Measurements from ENCODE around the gene ZNF747.
"Not testable (repeated sequence)": the region's sequence is repeated elsewhere in the genome, so short reads cannot be mapped to it uniquely, and the experiment has no call there.

ZNF747 gene

DNA sequence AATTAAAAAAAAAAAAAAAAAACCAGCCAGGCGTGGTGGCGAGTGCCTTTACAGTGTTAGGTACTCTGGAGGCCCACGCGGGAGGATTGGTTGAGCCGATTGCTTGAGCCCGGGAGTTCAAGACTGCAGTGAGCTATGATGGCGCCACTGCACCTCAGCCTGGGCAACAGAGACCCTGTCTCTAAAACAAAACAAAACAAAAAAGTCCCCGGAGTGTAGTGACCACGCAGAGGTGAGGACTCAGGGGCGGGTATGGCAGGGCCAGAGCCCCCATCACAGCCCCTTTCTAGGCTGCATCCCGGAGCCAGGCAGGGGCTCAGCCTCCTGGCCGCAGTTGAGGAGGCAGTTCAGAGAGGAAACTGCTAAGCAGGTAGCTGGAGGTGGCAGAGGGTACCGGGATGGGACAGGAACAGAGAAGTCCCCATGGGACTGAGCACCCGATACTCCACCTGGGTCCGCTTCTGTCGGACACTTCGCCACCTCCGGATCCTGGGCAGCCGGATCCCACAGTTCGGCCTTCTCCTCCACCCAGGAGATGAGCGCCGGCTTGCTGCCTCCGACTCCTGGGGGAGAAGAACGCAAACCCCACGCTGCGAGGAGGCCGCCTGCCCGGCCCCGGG lies 800 bp downstream of the ZNF747 start:
- no peak for DNase-seq (ENCODE audit: low read depth)

DNA sequence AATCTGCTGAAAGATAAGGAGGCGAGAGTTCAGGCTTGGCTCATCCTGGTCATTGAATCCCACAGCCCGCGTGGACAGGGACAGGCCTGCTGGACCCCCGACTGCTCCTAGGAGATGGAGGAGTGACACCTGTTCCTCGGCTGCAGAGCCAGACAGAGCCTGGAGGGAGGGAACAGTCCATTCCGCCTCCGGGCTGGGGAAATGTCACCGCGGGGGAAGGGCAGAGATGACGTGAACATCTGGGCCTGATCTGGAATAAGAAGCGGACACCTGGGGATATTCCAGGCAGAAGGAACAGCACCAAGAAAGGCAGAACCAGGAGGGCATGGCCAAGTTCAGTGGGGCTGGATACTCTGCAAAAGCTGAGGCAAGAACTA lies 1.5 kb downstream of the ZNF747 start:
- no peak for DNase-seq (ENCODE audit: low read depth)

DNA sequence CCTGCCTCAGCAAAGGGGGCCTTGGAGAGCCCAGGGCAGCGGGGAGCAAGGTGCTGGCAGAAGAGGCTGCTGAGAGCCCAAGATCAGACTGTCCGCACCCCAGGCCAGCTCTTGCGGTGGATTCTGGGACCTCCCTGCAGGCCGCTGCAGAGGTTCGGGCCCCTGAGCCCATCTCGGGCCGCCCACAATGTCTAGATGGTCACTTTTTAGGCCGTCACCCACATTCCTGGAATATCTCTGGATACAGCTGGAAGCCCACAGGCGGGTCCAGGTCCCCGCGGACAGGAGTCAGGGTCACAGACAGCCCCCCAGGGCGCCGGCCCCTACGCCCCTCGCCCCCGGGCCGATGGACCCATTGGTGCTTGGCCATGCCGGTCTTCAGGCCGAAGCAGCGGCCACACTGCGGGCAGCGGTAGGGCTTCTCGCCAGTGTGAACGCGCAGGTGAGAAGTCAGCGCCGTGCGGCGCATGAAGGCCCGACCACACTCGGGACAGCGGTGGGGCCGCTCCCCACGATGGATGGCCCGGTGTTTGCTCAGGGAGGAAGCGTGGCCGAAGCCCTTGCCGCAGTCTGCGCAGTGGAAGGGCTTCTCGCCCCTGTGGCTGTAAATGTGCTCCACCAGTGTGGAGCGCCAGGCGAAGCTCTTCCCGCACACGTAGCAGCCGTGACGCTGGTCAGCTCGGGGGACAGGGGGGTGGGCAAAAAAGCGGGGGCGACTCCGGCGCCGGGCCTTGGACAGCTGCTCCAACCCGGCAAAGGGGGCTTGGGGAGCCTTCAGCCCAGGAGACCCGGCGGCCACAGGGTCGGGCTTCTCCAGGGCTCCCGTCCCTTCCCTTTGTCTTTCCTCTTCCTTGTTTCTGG lies 2.1 kb downstream of the ZNF747 start:
- no peak for DNase-seq (ENCODE audit: low read depth)

DNA sequence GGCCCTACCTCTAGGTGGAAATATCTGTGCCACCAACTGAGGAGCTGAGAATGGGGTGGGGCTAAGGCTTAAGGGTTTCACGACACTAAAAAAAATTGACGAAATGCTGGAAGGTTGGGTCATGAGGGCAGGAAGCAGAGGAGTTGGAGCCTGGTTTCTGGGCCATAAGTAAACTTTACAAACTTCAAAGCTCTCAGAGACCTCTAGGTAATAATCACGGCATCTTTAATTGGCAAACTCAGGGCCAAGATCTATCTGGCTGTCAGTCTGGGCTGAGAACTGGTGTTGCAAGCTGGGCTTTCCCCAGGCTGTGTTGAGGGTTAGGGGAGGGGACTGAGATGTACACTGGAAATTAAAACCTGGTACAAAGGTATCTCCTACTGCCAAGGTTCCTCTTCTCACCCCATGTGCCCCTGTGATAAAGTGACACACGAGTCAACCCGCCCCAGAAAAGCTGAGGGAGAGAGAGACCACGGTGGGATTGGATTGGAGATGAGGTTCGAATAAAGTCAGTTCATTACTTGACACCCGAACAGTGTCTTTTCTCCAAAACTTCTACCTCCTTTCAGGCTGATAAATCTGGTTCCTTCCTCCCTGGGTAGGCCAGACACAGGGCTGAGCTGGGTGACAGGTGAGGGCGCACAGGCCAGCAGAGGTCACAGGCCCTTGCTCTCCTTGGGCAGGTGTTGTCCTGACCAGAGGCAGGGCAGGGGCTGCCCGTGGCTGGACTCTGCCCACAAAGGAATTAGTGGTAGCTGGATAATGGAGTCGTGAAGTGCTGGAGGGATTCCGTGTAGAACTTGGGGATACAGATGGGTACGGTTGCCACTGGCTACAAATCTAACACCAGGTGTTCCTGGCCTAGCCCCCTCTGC lies 4.3 kb downstream of the ZNF747 start:
- no peak for DNase-seq (ENCODE audit: low read depth)

DNA sequence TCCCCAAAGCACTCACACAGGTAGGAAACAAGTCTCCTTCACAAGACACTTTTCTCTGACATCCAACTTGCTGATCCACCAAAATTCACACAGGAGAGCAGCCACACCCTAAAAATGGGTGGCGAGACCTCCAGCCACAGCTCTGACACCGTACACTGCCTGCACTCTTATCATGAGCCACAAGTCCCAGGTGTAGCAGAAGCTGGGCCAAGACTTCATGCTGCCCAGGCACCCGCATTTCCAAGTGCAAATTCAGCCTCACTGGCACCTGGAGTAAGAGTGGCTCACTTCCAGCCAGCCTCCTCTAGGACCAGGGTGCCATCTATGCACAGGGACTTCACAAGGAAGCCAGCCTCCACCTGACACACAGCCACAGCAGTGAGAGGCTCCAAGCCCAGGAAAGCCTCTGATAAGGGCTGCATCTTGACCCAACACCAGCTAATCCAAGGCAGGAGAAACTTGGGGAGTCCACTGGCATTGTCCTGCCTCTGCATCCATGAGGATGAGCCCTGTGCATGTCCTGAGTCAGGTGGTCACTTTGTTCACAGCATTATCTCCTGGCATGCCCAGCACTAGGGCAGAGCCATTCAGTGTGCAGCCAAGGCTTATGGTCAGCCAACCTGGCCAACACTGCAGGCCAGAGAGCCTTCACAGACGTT lies 5.7 kb downstream of the ZNF747 start:
- no peak for DNase-seq (ENCODE audit: low read depth)

DNA sequence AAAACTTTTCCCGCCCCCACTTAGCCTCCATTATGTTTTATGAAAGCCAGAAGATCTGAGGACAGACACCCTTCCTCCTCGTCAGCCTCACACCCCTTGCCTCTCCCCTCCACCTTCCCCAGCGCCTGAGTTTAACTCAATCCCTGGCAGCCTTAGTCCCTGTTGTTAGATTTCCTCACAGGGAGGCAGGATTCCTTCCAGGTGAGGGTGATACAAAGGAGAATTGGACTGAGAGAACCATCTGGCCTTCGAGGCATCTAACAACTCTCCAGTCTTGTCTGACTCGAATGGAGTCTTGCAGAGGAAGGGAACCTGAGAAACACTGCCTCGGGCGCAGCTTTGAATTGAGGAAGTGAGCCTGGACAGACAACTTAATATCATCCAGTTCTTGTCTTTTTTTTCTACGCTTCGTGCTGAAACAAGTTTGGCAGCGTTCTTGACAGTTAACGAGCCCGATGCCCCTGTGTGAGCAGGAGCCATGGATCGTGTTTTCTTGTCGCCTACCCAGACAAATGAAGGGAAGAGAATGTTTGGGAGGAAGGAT lies 7.0 kb downstream of the ZNF747 start:
- no peak for DNase-seq (ENCODE audit: low read depth)

DNA sequence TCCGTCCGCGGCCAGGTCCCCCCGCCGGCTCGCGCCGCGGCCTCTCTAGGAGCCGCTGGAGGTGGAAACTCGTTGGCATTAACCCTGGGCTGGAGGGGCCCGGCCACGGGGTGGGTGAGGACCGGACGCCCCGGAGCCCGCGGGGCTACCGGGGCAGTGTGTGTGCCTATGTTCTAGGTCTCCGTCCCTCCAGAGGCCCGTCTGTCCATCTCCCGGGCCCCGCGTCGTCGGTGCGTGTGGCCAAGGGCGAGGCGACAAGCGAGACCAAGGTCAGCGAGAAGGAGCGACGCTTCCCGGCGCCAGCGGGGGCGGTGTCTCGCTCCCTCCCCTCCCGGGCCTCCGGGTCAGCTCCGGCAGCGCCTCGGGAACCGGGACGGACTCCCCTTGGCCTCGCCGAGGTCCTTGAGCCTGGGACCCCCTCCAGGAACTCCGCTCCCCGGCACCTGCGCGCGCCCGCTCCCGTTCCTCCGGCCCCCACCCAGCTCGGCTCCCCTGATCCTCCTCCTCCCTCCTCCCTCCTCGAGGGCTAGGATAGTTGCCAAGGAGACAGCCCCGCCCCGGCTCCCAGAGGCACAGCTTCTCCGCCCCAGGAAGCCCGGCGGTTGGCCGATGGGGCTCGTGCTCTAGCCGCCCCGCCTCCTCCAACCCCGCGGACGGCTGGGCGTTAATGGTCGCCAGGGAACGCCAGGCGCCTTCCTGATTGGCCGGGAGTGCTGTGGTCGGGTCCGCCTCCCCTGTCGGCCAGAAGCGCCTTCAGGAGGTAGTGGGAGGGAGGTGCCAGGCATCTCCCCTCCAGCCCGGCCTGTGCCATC lies 7.6 kb downstream of the ZNF747 start:
- peak; percentile 75 for DNase-seq (ENCODE audit: low read depth)

DNA sequence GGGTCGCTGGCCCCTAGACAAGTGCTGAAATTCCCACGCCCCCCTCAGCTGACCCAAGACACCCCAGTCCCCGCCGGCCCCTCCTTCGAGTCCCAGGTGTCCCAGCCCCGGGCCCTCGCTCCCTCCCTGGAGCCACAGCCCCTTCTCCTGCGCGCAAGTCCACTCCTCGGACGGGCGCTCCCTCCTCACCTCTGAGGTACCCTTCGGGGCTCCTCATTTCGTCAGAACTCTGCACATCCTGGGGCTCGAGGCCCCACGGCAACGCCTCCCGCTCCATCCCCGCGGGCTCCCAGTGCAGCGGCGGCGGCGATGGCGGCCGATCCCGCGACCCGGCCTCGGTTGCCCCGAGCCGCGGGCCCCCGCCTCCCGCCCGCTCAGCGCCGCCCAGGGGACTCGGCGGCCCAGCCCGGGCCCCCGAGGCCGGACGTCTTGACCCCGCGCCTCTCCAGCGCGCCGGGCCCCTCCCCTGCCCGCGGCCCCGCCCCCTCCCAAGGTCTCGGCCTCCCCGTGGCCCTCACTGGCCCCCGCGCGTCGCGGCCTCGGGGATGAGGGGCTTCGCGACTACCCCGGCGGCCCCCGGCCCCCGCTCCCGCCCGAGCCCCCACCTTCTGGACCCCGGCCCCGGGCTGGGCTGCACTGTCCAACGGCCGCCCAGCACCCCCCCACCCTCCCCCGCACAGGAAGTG lies 8.4 kb downstream of the ZNF747 start, which contains the start of gene ZNF768:
Gene ZNF768, minus strand, starts transcription at position 430 of the 686 bp plus-strand sequence. Its CDS starts 153 bp downstream, at position 277.
- DNase-seq (ENCODE audit: low read depth) = peak; percentile 14

DNA sequence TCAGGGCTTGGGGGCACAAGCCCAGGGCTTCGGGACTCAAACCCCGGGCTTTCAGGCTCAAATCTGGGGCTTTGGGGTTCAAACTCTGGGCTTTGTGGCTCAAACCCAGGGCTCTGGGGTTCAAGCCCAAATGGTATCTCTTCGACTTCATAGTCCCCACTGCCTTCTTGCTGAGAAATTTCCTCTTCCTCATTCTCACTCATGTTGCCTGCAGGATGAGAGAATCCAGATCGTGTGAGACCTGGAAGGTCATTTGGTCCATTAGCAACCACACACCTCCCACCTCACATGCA lies 8.9 kb downstream of the ZNF747 start:
- DNase-seq (ENCODE audit: low read depth) = no peak

DNA sequence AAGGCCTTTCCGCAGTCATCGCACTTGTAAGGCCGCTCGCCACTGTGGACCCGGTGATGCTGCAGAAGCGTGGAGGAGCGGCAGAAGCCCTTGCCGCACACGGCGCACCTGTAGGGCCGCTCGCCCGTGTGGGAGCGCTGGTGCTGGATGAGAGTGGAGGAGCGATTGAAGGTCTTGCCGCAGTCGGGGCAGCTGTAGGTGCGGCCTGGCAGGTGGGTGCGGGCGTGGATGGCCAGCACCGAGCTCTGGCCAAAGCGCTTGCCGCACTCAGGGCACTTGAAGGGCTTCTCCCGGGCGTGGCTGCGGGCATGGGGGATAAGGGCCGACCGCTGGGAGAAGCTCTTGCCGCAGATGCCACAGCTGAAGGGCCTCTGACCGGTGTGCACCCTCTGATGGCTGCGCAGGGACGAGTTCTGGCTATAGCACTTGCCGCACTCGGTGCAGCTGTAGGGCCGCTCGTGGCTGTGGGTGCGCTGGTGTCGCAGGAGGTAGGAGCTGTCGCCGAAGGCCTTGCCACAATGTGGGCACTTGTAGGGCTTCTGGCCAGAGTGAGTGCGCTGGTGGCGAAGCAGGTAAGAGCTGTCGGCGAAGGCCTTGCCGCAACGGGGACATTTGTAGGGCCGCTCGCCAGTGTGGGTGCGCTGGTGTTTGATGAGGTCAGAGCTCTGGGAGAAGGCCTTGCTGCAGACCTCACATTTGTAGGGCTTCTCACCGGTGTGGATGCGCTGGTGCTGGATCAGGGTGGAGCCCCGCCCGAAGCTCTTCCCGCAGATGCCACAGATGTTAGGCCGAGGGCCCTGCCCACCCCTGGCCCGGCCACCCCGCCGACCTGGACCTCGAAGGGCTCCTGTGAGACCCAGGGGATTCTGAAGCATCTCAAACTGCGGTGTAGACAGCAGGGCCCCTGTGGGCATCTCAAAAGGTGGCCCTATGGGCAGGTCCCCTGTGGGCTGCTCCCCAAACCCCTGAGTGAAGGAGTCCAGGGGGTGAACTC lies 9.8 kb downstream of the ZNF747 start:
- no peak for DNase-seq (ENCODE audit: low read depth)

DNA sequence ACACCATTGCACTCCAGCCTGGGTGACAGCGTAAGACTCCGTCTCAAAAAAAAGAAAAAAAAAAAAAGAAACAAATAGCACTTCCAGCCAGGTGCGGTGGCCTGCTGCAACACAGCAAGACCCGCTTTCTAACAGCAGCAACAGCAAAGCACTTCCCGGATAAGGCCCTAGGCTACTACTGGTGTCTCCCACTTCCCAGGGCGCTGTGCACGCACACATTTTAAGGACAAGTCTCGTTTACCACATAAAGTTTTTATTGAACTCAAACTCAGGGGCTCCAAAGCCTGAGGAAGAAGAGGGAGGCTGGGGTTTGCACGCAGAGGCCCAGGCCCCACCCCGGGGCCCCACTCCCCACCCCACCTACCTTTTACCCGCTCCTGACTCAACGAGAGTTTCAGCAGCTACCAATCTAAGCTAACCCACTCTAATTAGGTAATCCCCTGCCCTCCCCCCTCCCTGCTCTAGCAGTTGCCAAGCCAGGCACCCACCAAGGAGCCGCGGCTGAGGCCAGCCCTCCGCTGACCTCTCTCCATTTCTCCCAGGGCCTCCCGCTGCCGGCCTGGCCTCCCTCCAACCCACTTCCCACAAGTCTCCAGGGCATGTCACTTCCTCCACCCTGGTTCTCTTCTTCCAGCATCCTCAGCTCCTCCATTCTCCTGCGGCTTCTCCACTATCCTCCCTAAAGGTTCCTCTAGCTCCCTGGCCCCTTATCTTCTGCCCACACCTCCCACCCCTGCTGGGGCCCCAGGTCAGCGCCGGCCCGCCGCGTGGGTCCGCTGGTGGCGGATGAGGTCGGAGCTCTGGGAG lies 10.7 kb downstream of the ZNF747 start:
- no peak for DNase-seq (ENCODE audit: low read depth)

DNA sequence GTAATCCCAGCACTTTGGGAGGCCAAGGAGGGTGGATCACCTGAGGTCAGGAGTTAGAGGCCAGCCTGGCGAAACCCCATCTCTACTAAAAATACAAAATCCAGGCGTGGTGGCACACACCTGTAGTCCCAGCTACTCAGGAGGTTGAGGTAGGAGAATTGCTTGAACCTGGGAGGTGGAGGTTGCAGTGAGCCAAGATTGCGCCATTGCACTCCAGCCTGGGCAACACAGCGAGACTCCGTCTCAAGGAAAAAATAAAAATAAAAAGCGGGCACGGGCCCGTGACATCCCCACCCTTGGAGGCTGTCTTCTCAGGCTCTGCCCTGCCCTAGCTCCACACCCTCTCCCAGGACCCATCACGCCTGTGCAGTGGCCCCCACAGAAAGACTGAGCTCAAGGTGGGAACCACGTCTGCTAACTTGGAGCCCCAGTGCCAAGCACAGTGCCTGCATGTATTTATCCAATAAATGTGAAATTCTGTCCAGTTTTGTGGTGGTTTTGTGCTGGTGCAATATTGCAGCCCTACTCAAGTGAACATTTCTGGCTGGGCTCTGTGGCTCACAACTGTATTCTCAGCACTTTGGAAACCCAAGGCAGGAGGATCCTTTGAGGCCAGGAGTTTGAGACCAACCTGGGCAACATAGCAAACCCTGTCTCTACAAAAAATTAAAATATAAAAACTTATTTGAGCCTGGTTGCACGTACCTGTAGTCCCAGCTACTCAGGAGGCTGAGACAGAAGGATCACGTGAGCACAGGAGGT lies 11.8 kb downstream of the ZNF747 start:
- not testable (repeated sequence) for DNase-seq (ENCODE audit: low read depth)

DNA sequence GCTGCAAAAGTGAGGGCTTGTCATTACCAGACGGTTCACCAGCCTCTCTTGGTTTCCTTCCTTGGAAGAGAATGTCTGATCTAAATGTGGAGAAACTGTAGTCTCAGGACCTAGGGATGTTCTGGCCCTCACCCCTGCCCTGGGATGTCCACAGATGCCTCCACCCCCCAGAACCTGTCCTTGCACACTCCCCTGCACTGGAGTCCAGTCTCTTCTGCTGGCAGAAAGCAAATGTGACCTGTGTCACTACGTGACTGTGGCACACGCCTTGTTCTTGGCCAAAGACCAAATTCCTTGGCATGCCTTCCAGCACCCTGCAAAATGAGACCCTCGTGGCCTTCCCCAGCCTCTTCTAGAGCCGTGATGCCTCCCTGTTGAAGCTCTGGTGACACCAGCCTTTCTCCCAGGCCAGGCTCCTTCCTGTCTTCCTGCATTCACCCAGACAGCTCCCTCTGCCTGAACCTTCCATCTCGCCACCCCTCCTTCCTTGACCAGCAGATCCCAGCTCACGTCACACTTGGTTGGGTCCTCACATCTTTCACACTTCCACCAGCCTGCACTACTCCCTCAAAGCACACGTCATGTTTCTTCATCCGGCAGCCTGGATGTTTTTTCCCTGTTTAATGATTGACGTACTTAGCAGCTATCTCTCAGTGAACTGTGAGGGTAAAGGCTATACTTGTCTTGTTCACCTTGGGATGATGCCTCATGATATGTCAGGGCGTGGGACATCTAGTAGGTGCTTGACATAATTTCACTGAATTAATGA lies 12.6 kb downstream of the ZNF747 start:
- no peak for DNase-seq (ENCODE audit: low read depth)

DNA sequence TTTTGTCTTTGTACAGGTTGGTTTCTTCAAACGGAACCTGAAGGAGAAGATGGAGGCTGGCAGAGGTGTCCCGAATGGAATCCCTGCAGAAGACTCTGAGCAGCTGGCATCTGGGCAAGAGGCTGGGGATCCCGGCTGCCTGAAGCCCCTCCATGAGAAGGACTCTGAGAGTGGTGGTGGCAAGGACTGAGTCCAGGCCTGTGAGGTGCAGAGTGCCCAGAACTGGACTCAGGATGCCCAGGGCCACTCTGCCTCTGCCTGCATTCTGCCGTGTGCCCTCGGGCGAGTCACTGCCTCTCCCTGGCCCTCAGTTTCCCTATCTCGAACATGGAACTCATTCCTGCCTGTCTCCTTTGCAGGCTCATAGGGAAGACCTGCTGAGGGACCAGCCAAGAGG lies 13.2 kb downstream of the ZNF747 start:
- DNase-seq (ENCODE audit: low read depth) = no peak

DNA sequence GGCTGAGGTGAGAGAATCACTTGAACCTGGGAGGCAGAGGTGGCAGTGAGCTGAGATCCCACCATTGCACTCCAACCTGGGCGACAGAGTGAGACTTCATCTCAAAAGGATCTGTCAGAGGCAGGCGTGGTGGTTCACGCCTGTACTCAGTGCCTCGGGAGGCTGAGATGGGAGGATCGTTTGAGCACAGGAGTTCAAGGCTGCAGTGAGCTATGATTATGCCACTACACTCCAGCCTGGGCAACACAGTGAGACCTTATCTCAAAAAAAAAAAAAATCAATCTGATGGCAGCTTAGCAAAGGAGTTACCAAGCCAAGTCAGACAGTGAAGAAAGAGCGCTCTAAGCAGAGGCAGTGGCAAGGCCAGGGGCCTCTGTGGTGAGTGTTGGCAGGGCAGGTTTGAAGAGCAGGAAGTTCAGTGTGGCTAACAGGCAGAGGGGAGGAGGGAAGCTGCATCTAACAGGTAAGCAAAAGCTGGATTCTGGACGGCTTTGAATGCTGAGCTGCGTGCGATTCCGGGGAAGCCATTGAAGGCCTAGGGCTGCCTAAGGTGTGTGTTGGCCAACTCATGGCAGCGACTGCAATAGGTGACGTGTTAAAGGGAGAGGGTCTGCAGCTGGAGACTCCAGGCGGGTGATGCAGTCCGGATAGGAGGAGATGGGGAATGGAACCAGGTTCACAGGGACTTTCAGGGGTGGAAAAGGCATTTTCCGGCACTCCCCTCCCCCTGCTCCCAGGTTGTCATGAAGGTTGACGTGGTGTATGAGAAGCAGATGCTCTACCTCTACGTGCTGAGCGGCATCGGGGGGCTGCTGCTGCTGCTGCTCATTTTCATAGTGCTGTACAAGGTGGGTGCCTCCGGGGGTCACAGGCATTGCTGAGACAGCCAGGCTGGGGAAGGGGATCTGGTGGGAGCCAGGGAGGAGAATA lies 15.3 kb downstream of the ZNF747 start:
- DNase-seq (ENCODE audit: low read depth) = no peak

DNA sequence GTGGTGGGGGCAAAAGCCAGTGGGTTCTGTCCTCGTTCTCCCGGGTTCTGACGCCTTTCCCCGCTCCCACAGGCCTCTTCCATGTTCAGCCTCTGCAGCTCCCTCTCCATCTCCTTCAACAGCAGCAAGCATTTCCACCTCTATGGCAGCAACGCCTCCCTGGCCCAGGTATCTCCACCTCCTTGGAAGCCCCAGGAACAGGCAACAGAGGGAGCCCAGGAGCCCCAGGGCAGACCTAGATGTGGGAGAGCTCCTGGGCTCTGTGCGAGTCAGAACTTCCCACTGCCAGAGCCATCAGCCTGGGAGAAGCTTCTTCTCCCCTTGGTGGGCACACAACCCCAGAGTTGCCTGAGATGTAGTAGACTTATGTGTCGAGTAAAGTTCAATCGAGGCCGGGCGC lies 16.1 kb downstream of the ZNF747 start:
- no peak for DNase-seq (ENCODE audit: low read depth)

Measured in T follicular helper cell (primary cell).